SK-N-SH (cell line): ENCODE measurements around the gene D2HGDH. TPM values are rescaled to one million over a fixed set of nuclear protein-coding genes. Genes with fewer than 3 reads are reported as not detected.

ENCODE experiments used
- CTCF ChIA-PET: fragments of 300-600, 350-600 bp; formaldehyde crosslinking; extraction: SDS; loops from one replicate; lab custom pipeline; 2021; lab: Yijun Ruan, JAX
- POLR2A ChIA-PET: fragments of 350-600 bp; sonication (Branson Sonifier 250); formaldehyde crosslinking; extraction: SDS; loops from one replicate; lab custom pipeline; 2020; ENCODE audit warnings: antibody characterized with exemption, inconsistent platforms; lab: Yijun Ruan, JAX
- DNase-seq: peaks from one replicate; pipeline ENCODE4 v3.0.0; 2012
- H2AFZ ChIP-seq: fragments of 200-600 bp; sonication (generic); 2 replicates; pipeline ENCODE4 v1.8.1; 2016; ENCODE audit warnings: antibody characterized with exemption, mild to moderate bottlenecking, low read depth
- H3F3A ChIP-seq: fragments of 200-600 bp; sonication (generic); replicated peaks from 2 replicates; pipeline ENCODE3; 2016; ENCODE audit warnings: antibody characterized with exemption, mild to moderate bottlenecking; ENCODE audit not compliant: insufficient read depth
- H3K27ac ChIP-seq, 2 experiments: fragments of 200-500 bp in 1 of 2; fragments of 200-600 bp in 1 of 2; sonication (Bioruptor generic) in 1 of 2; sonication (generic), shearing (Covaris generic) in 1 of 2; 2 replicates each; pipeline versions ENCODE4 v1.5.1 to v1.6.1; 2014 to 2016; ENCODE audit warnings: low read depth in 2 of 2, inconsistent platforms in 1 of 2, low read length in 1 of 2, mild to moderate bottlenecking in 1 of 2, mixed read lengths in 1 of 2
- H3K27me3 ChIP-seq: fragments of 200-600 bp; sonication (generic), shearing (Covaris generic); 2 replicates; pipeline ENCODE4 v1.6.1; 2016; ENCODE audit warnings: mixed run types; ENCODE audit not compliant: insufficient read depth
- H3K36me3 ChIP-seq, 2 experiments: fragments of 200-500 bp in 1 of 2; fragments of 200-600 bp in 1 of 2; sonication (Bioruptor generic) in 1 of 2; sonication (generic) in 1 of 2; replicated peaks in 1 of 2; 2 replicates each; pipeline versions ENCODE3 to v1.5.1; 2014 to 2016; ENCODE audit warnings: low read length in 1 of 2, mild to moderate bottlenecking in 1 of 2; ENCODE audit not compliant: insufficient read depth in 2 of 2, control insufficient read depth in 1 of 2
- H3K4me1 ChIP-seq, 2 experiments: fragments of 200-500 bp in 1 of 2; fragments of 200-600 bp in 1 of 2; sonication (Bioruptor generic) in 1 of 2; sonication (generic), shearing (Covaris generic) in 1 of 2; 2 replicates each; pipeline versions ENCODE4 v1.5.1 to v1.6.1; 2014 to 2016; ENCODE audit warnings: low read depth in 1 of 2, low read length in 1 of 2, mixed run types in 1 of 2; ENCODE audit not compliant: insufficient read depth in 2 of 2, control insufficient read depth in 1 of 2
- H3K4me2 ChIP-seq: fragments of 200-600 bp; sonication (generic), shearing (Covaris generic); 2 replicates; pipeline ENCODE4 v1.6.1; 2017; ENCODE audit warnings: mixed run types
- H3K4me3 ChIP-seq, 2 experiments: fragments of 200-500 bp in 1 of 2; fragments of 200-600 bp in 1 of 2; sonication (Bioruptor generic) in 1 of 2; sonication (generic), shearing (Covaris generic) in 1 of 2; 2 replicates each; pipeline versions ENCODE4 v1.5.1 to v1.8.1; 2014 to 2016; ENCODE audit warnings: low read depth in 2 of 2, inconsistent platforms in 1 of 2, low read length in 1 of 2, mild to moderate bottlenecking in 1 of 2, mixed read lengths in 1 of 2, moderate library complexity in 1 of 2
- H3K79me2 ChIP-seq: fragments of 200-600 bp; sonication (generic); 2 replicates; pipeline ENCODE4 v1.8.1; 2017; ENCODE audit warnings: mild to moderate bottlenecking; ENCODE audit not compliant: insufficient read depth
- H3K9ac ChIP-seq: fragments of 200-600 bp; sonication (generic); 2 replicates; pipeline ENCODE4 v1.6.1; 2017; ENCODE audit warnings: mixed run types
- H3K9me2 ChIP-seq: fragments of 200-600 bp; sonication (generic); 2 replicates; pipeline ENCODE4 v1.6.1; 2017; ENCODE audit warnings: mixed run types
- H3K9me3 ChIP-seq: fragments of 200-600 bp; sonication (generic); 2 replicates; pipeline ENCODE4 v1.6.1; 2017; ENCODE audit warnings: mixed run types, mild to moderate bottlenecking, moderate library complexity
- H4K20me1 ChIP-seq: fragments of 200-600 bp; sonication (generic); 2 replicates; pipeline ENCODE4 v1.6.1; 2017; ENCODE audit warnings: mild to moderate bottlenecking, mixed run types; ENCODE audit not compliant: insufficient read depth
- CTCF ChIP-seq: fragments of 200-600 bp; sonication (generic); IDR thresholded peaks from 2 replicates; pipeline ENCODE4 v1.6.1; 2017; ENCODE audit warnings: antibody characterized with exemption, mild to moderate bottlenecking, moderate library complexity
- GATA2 ChIP-seq: sonication (generic); formaldehyde crosslinking; IDR thresholded peaks from 2 replicates; pipeline ENCODE4 v1.5.0; 2020; ENCODE audit warnings: mild to moderate bottlenecking, missing genetic modification reagents
- SMC3 ChIP-seq: IDR thresholded peaks from 2 replicates; pipeline ENCODE4 v1.6.1; 2012; ENCODE audit warnings: low read depth, low read length, improper control_type of control experiment
- USF1 ChIP-seq: IDR thresholded peaks from 2 replicates; pipeline ENCODE4 v1.4.0; 2012; ENCODE audit warnings: low read depth, borderline replicate concordance
- WGBS: methylation state at CpG from one replicate; pipeline ENCODE4 v1.1.6; 2017; ENCODE audit warnings: low lambda C conversion rate; 5-methylcytosine and 5-hydroxymethylcytosine counted together
- polyA plus RNA-seq, 3 experiments: library from polyadenylated mRNA; depleted of rRNA; stranded (reverse); fragments of >200 nt; gene quantifications; 2 replicates each; pipeline ENCODE4 v1.2.3, GENCODE V29; 2012

Gene D2HGDH
- polyA plus RNA-seq, 1 of the 3 experiments (the other 2 are of a cell fraction): 36.3 TPM

- POLR2A ChIA-PET: no interaction called here
- Histone ChIP-seq H3K79me2 (no peaks in the 10 kb centered on the region), H3K4me1 (peaks cover 0 to 9% of the 10 kb centered on the region in 2 experiments; a peak in 2 of 4 replicates), H3K27ac (no peak overlapping the region), H3K4me3 (no peak overlapping the region), H3K27me3 (no peaks in the 10 kb centered on the region), H3K4me2 (no peak overlapping the region), H3K36me3 (no peaks in the 10 kb centered on the region), H3K9me2 (no peaks in the 10 kb centered on the region), H4K20me1 (no peaks in the 10 kb centered on the region), H3K9ac (no peak overlapping the region)
- 78% methylated on average over 37 of the region's 48 CpGs for WGBS
- CTCF ChIA-PET: no interaction called here
- DNase-seq: peak; percentile 29
- no peak for TF ChIP-seq SMC3
- no peak for TF ChIP-seq USF1
- TF ChIP-seq, all 33 proteins: peak for 0
- no peaks in the 10 kb centered on the region for H3F3A ChIP-seq
- no peak overlapping the region for H2AFZ ChIP-seq
- no peaks in the 10 kb centered on the region for H3K9me3 ChIP-seq
These were observed 81.3 kb downstream of the D2HGDH start for GRCh38 chr2:241815477-241816430.

- no peak for TF ChIP-seq GATA2 (CRISPR knock-in tag)
- no peak for TF ChIP-seq CTCF
- no peak for TF ChIP-seq USF1
- Histone ChIP-seq H3K79me2 (no peaks in the 10 kb centered on the region), H3F3A (no peaks in the 10 kb centered on the region), H3K9ac (no peak overlapping the region), H3K9me2 (no peaks in the 10 kb centered on the region), H3K27me3 (no peaks in the 10 kb centered on the region), H3K4me3 (no peak overlapping the region), H3K4me1 (peaks cover 0 to 8% of the 10 kb centered on the region in 2 experiments; a peak in 2 of 4 replicates), H3K27ac (no peak overlapping the region), H3K9me3 (no peaks in the 10 kb centered on the region), H3K4me2 (no peak overlapping the region), H2AFZ (no peak overlapping the region), H4K20me1 (no peaks in the 10 kb centered on the region), H3K36me3 (no peaks in the 10 kb centered on the region)
- 26% methylated on average over 6 of the region's 33 CpGs for WGBS
- CTCF ChIA-PET: interaction anchor here (0.5 kb wide), 1 partner anchor 19 kb away, joined by 3 read pairs; no protein-coding TSS in a partner anchor
- POLR2A ChIA-PET: no interaction called here
- DNase-seq: peak; percentile 25
These were observed 82.1 kb downstream of the D2HGDH start for GRCh38 chr2:241816431-241817121.
